HG02870 (cell line): Measurements from ENCODE around the gene STON2.
"Not testable (repeated sequence)": the region's sequence is repeated elsewhere in the genome, so short reads cannot be mapped to it uniquely, and the experiment has no call there.

Source experiments
- ATAC-seq: cut with Tn5 transposase; IDR thresholded peaks from one replicate; pipeline ENCODE4 v1.9.1; 2021; ENCODE audit warnings: mild to moderate bottlenecking, moderate library complexity; ENCODE audit not compliant: unreplicated experiment

The STON2 gene

GRCh38 chr14:81385419-81385818 is 14.7 kb downstream of the STON2 start:
- ATAC-seq: no peak

GRCh38 chr14:81384900-81385299 is 15.2 kb downstream of the STON2 start:
- ATAC-seq: no peak

GRCh38 chr14:81382517-81383225 is 17.5 kb downstream of the STON2 start:
- no peak for ATAC-seq

GRCh38 chr14:81380009-81380408 is 20.1 kb downstream of the STON2 start:
- ATAC-seq: not testable (repeated sequence)

GRCh38 chr14:81371802-81372201 is 28.3 kb downstream of the STON2 start:
- ATAC-seq: no peak

GRCh38 chr14:81367563-81367962 is 32.6 kb downstream of the STON2 start:
- no peak for ATAC-seq

- no peak for ATAC-seq
These were observed 33.2 kb downstream of the STON2 start for GRCh38 chr14:81366884-81367283.

- no peak for ATAC-seq
These were observed 33.9 kb downstream of the STON2 start for GRCh38 chr14:81366214-81366613.

- no peak for ATAC-seq
These were observed 36.3 kb downstream of the STON2 start for GRCh38 chr14:81363746-81364378.

- ATAC-seq: no peak
These were observed 46.3 kb downstream of the STON2 start for GRCh38 chr14:81353691-81354323.

- ATAC-seq: no peak
These were observed 47.7 kb downstream of the STON2 start for GRCh38 chr14:81352413-81352812.

- no peak for ATAC-seq
These were observed 48.9 kb downstream of the STON2 start for GRCh38 chr14:81351205-81351604.

GRCh38 chr14:81350344-81351130 is 49.6 kb downstream of the STON2 start:
- no peak for ATAC-seq

- ATAC-seq: no peak
These were observed 52.1 kb downstream of the STON2 start for GRCh38 chr14:81348061-81348460.

GRCh38 chr14:81345781-81346180 is 54.3 kb downstream of the STON2 start:
- ATAC-seq: no peak

GRCh38 chr14:81344481-81345160 is 55.5 kb downstream of the STON2 start:
- no peak for ATAC-seq

GRCh38 chr14:81343701-81344100 is 56.4 kb downstream of the STON2 start:
- no peak for ATAC-seq

GRCh38 chr14:81342850-81343580 is 57.1 kb downstream of the STON2 start:
- no peak for ATAC-seq

- ATAC-seq: no peak
These were observed 58.3 kb downstream of the STON2 start for GRCh38 chr14:81341781-81342180.

- ATAC-seq: no peak
These were observed 58.8 kb downstream of the STON2 start for GRCh38 chr14:81341370-81341769.
